NT2/D1 (cell line): ENCODE data around the gene ATP2A2.

ENCODE experiments used
- SUZ12 ChIP-seq: IDR thresholded peaks from 2 replicates; pipeline ENCODE4 v1.6.1; 2011; ENCODE audit not compliant: insufficient read length, insufficient read depth; ENCODE audit errors: extremely low read depth
- YY1 ChIP-seq: IDR thresholded peaks from 2 replicates; pipeline ENCODE4 v1.6.1; 2011; ENCODE audit not compliant: insufficient read length, insufficient read depth

DNA sequence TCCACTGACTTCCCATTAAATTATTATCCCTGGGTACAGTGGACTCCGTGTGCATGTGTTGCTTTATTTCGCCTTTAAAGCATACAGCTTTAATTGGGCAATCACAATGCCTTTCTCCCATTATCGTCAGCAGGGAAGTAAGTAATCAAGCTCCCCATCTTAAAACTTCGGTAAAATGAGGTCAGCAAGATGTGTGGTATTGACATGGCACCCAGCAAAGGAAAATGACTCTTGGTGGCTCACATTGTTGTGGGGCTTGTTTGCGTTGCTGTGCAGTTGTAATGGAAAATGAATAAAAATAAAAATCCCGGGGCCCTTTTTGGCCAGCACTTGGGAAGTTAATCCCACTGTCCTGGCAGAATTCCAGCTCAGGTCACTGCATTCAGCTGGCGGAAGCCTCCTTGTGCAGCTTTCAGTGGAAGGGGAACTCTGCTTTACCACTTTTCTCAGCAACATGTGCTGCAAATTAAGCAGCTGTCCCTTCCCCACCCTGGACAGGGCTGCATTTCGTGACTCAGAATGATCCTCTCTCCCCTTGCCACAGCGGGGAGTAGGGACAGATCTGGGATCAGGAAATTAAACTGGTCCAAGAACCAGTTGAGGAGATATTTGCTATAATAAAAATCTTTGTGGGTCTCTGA, 13.9 kb upstream of the ATP2A2 start:
- TF ChIP-seq YY1 (no peak), SUZ12 (no peak)
